HEK293 (cell line): ENCODE results near the gene CFAP410.

Source experiments
- CTCF ChIA-PET: fragments of 350-600 bp; formaldehyde crosslinking; extraction: SDS; loops from one replicate; lab custom pipeline; 2021; ENCODE audit warnings: antibody characterized with exemption; lab: Yijun Ruan, JAX
- POLR2A ChIA-PET: fragments of 300-600 bp; formaldehyde crosslinking; extraction: SDS; loops from one replicate; lab custom pipeline; 2020; ENCODE audit warnings: antibody characterized with exemption, inconsistent platforms; lab: Yijun Ruan, JAX
- H3K27ac ChIP-seq: fragments of 200-500 bp; sonication (Bioruptor generic); 2 replicates; pipeline ENCODE4 v1.5.1; 2014; ENCODE audit warnings: low read depth, low read length, control low read depth, inconsistent platforms; ENCODE audit errors: extremely low read depth
- H3K36me3 ChIP-seq, 2 experiments: fragments of 200-500 bp in 1 of 2; sonication (Bioruptor generic) in 1 of 2; 1 replicate in 1 of 2; 2 replicates in 1 of 2; pipeline ENCODE4 v1.5.1; 2014 to 2017; ENCODE audit warnings: inconsistent platforms in 2 of 2, low read length in 2 of 2; ENCODE audit not compliant: control insufficient read depth in 2 of 2, insufficient read depth in 1 of 2
- H3K4me1 ChIP-seq: fragments of 200-500 bp; sonication (Bioruptor generic); 2 replicates; pipeline ENCODE4 v1.5.1; 2014; ENCODE audit warnings: mild to moderate bottlenecking, low read length, inconsistent platforms; ENCODE audit not compliant: control insufficient read depth, insufficient read depth
- H3K4me3 ChIP-seq: 2 replicates; pipeline ENCODE4 v1.5.1; 2011; ENCODE audit warnings: low read depth, mild to moderate bottlenecking, control low read depth, low read length, moderate library complexity
- H3K9me3 ChIP-seq: fragments of 200-500 bp; sonication (Bioruptor generic); 2 replicates; pipeline ENCODE4 v1.5.1; 2014; ENCODE audit warnings: low read depth, low read length, inconsistent platforms; ENCODE audit not compliant: control insufficient read depth, insufficient read depth
- BCL11B ChIP-seq: fragments of 450-650 bp; formaldehyde crosslinking; IDR thresholded peaks from 2 replicates; pipeline ENCODE4 v1.5.1; 2016; ENCODE audit warnings: low read depth, missing biosample characterization, missing genetic modification characterization
- EGR2 ChIP-seq: fragments of 450-650 bp; formaldehyde crosslinking; IDR thresholded peaks from 2 replicates; pipeline ENCODE4 v1.5.1; 2016; ENCODE audit warnings: low read depth, missing biosample characterization, missing genetic modification characterization
- GLIS1 ChIP-seq: fragments of 450-650 bp; formaldehyde crosslinking; IDR thresholded peaks from 2 replicates; pipeline ENCODE4 v1.5.1; 2016; ENCODE audit warnings: missing biosample characterization, missing genetic modification characterization
- KLF1 ChIP-seq: fragments of 450-650 bp; formaldehyde crosslinking; IDR thresholded peaks from 2 replicates; pipeline ENCODE4 v1.5.1; 2016; ENCODE audit warnings: missing biosample characterization, missing genetic modification characterization
- OSR2 ChIP-seq: fragments of 450-650 bp; formaldehyde crosslinking; IDR thresholded peaks from 2 replicates; pipeline ENCODE4 v1.5.1; 2016; ENCODE audit warnings: missing biosample characterization, missing genetic modification characterization
- OVOL3 ChIP-seq: fragments of 450-650 bp; formaldehyde crosslinking; IDR thresholded peaks from 2 replicates; pipeline ENCODE4 v1.5.1; 2016; ENCODE audit warnings: missing biosample characterization, missing genetic modification characterization
- PRDM1 ChIP-seq: fragments of 450-650 bp; formaldehyde crosslinking; IDR thresholded peaks from 2 replicates; pipeline ENCODE4; 2016; ENCODE audit warnings: missing biosample characterization, missing genetic modification characterization
- SP7 ChIP-seq: fragments of 450-650 bp; formaldehyde crosslinking; IDR thresholded peaks from 2 replicates; pipeline ENCODE4 v1.5.1; 2016; ENCODE audit warnings: missing biosample characterization, missing genetic modification characterization
- ZBTB17 ChIP-seq: fragments of 450-650 bp; formaldehyde crosslinking; IDR thresholded peaks from 2 replicates; pipeline ENCODE4 v1.5.1; 2016; ENCODE audit warnings: missing biosample characterization, missing genetic modification characterization
- ZBTB8A ChIP-seq: fragments of 450-650 bp; formaldehyde crosslinking; IDR thresholded peaks from 2 replicates; pipeline ENCODE4 v1.5.1; 2016; ENCODE audit warnings: missing biosample characterization, missing genetic modification characterization
- ZFHX2 ChIP-seq: fragments of 450-650 bp; formaldehyde crosslinking; conservative IDR thresholded peaks from 2 replicates; pipeline ENCODE4 v1.5.1; 2016; ENCODE audit warnings: missing biosample characterization, missing genetic modification characterization
- ZIC2 ChIP-seq: fragments of 450-650 bp; formaldehyde crosslinking; IDR thresholded peaks from 2 replicates; pipeline ENCODE4 v1.5.1; 2016; ENCODE audit warnings: missing biosample characterization, missing genetic modification characterization
- ZNF140 ChIP-seq: fragments of 450-650 bp; formaldehyde crosslinking; IDR thresholded peaks from 2 replicates; pipeline ENCODE4 v1.5.1; 2016; ENCODE audit warnings: missing biosample characterization, missing genetic modification characterization
- ZNF354C ChIP-seq: fragments of 450-650 bp; formaldehyde crosslinking; IDR thresholded peaks from 2 replicates; pipeline ENCODE4 v1.5.1; 2016; ENCODE audit warnings: missing biosample characterization, missing genetic modification characterization, low read depth, borderline replicate concordance
- ZNF433 ChIP-seq: fragments of 450-650 bp; formaldehyde crosslinking; IDR thresholded peaks from 2 replicates; pipeline ENCODE4 v1.5.1; 2016; ENCODE audit warnings: missing biosample characterization, missing genetic modification characterization, low read depth
- ZNF600 ChIP-seq: fragments of 450-650 bp; formaldehyde crosslinking; IDR thresholded peaks from 2 replicates; pipeline ENCODE4 v1.5.1; 2016; ENCODE audit warnings: missing biosample characterization, missing genetic modification characterization
- TF ChIP-seq, protein P1 (sequence below): fragments of 450-650 bp; formaldehyde crosslinking; IDR thresholded peaks from 2 replicates; pipeline ENCODE4 v1.5.1; 2016; ENCODE audit warnings: missing biosample characterization, missing genetic modification characterization

CFAP410 gene

DNA sequence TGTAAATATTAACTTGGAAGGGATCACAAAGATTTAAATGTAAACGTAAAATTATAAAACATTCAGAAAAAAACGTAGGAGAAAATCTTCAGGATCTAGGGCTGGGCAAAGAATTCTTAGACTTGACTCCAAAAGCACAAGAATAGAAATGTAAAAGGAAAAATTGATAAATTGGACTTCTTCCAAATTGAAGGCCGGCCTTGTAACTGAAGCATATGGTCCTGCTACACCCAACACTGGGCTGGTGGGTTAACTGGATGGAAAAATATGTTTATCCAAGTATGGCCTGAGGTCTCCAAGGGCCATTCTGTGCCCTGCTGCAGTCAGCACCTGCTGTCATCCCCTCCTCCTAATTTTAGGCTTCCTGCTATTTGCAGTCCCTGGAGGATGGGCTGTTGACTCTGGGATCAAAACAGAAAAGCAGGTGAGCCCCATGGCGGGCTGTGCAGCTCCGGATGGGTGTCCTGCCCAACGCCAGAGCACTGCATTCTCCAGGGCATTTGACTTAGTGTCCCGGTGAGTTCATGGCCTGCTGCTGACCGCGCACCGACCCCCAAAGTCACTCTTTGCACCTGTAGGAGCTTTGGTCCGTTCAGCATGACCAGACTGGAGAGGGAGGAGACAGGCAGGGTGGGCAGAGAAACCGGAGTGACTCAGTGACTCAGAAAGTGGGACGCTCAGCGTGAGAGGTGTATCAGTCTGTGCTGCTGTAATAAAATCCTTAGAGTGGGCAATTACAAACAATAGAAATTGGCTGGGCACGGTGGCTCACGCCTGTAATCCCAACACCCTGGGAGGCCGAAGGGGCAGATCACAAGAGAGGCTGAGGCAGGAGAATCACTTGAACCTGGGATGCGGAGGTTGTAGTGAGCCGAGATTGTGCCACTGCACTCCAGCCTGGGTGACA is 59.6 kb downstream of the CFAP410 start:
- TF ChIP-seq ZNF433 (tag by site-specific recombination) (no peak), GLIS1 (tag by site-specific recombination) (peak; percentile 86), SP7 (tag by site-specific recombination) (peak; percentile 55), EGR2 (tag by site-specific recombination) (peak; percentile 98), ZNF600 (tag by site-specific recombination) (peak; percentile 74), KLF1 (tag by site-specific recombination) (0 out of 2 replicates have a peak, but pooled peaks have one; percentile 16), OVOL3 (tag by site-specific recombination) (no peak), ZNF354C (tag by site-specific recombination) (no peak), ZBTB8A (tag by site-specific recombination) (peak; percentile 53), BCL11B (tag by site-specific recombination) (no peak), PRDM1 (peak; percentile 27; the same call in 1 of the 2 replicates), ZFHX2 (tag by site-specific recombination) (peak; percentile 88), ZIC2 (peak; percentile 91), ZNF140 (no peak), OSR2 (tag by site-specific recombination) (peak; percentile 75), ZBTB17 (tag by site-specific recombination) (no peak)
- TF ChIP-seq, protein P1, sequence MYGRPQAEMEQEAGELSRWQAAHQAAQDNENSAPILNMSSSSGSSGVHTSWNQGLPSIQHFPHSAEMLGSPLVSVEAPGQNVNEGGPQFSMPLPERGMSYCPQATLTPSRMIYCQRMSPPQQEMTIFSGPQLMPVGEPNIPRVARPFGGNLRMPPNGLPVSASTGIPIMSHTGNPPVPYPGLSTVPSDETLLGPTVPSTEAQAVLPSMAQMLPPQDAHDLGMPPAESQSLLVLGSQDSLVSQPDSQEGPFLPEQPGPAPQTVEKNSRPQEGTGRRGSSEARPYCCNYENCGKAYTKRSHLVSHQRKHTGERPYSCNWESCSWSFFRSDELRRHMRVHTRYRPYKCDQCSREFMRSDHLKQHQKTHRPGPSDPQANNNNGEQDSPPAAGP (tag by site-specific recombination), result peak; percentile 99
- no peaks in the 10 kb centered on the region for H3K36me3 ChIP-seq
- CTCF ChIA-PET, result interaction anchor here (1.3 kb wide), 1 partner anchor 18 kb away, joined by 7 read pairs; no protein-coding TSS in a partner anchor
- H3K27ac ChIP-seq, result no peak overlapping the region
- H3K4me3 ChIP-seq, result no peak overlapping the region
- no peaks in the 10 kb centered on the region for H3K9me3 ChIP-seq
- no peaks in the 10 kb centered on the region for H3K4me1 ChIP-seq
- POLR2A ChIA-PET, result no interaction called here
